Trophoblast cell (in vitro differentiated cells and primary cell): ENCODE data around the gene PLSCR1.

ENCODE experiments used
- DNase-seq, 2 donors: peaks; one replicate each; pipeline ENCODE4 v3.0.0-alpha.2; 2016
- H2AFZ ChIP-seq: 2 replicates; pipeline ENCODE4 v1.6.1; 2013; ENCODE audit warnings: low read length, moderate library complexity, mild to moderate bottlenecking; ENCODE audit not compliant: insufficient read depth, poor library complexity
- H2AK5ac ChIP-seq: 2 replicates; pipeline ENCODE4 v1.6.1; 2013; ENCODE audit warnings: mild to moderate bottlenecking, low read length
- H2BK120ac ChIP-seq: 2 replicates; pipeline ENCODE4 v1.6.1; 2013; ENCODE audit warnings: low read length, mild to moderate bottlenecking, moderate library complexity; ENCODE audit not compliant: insufficient read depth, poor library complexity
- H2BK12ac ChIP-seq: 2 replicates; pipeline ENCODE4 v1.6.1; 2013; ENCODE audit warnings: mild to moderate bottlenecking, low read length, moderate library complexity
- H2BK5ac ChIP-seq: 2 replicates; pipeline ENCODE4 v1.6.1; 2013; ENCODE audit warnings: low read length, low read depth, moderate library complexity, mild to moderate bottlenecking; ENCODE audit not compliant: poor library complexity
- H3K14ac ChIP-seq: 2 replicates; pipeline ENCODE4 v1.6.1; 2013; ENCODE audit warnings: mild to moderate bottlenecking, low read length
- H3K18ac ChIP-seq: 2 replicates; pipeline ENCODE4 v1.6.1; 2013; ENCODE audit warnings: mild to moderate bottlenecking, low read length
- H3K23ac ChIP-seq: 2 replicates; pipeline ENCODE4 v1.6.1; 2013; ENCODE audit warnings: low read length
- H3K27ac ChIP-seq: 2 replicates; pipeline ENCODE4 v1.5.1; 2013; ENCODE audit warnings: low read depth, mild to moderate bottlenecking, inconsistent platforms, low read length, moderate library complexity
- H3K27me3 ChIP-seq: 2 replicates; pipeline ENCODE4 v1.6.1; 2013; ENCODE audit warnings: inconsistent platforms, mild to moderate bottlenecking, low read length, moderate library complexity; ENCODE audit not compliant: insufficient read depth
- H3K36me3 ChIP-seq, 2 experiments: 1 replicate in 1 of 2; 2 replicates in 1 of 2; pipeline ENCODE4 v1.6.1; 2013; ENCODE audit warnings: low read length in 2 of 2, mild to moderate bottlenecking in 2 of 2, moderate library complexity in 1 of 2; ENCODE audit not compliant: insufficient read depth in 2 of 2, control insufficient read depth in 1 of 2
- H3K4ac ChIP-seq: 2 replicates; pipeline ENCODE4 v1.6.1; 2013; ENCODE audit warnings: low read depth, mild to moderate bottlenecking, low read length, moderate library complexity
- H3K4me1 ChIP-seq, 2 experiments: 1 replicate in 1 of 2; 2 replicates in 1 of 2; pipeline ENCODE4 v1.6.1; 2013; ENCODE audit warnings: low read length in 2 of 2, mild to moderate bottlenecking in 2 of 2, moderate library complexity in 1 of 2; ENCODE audit not compliant: insufficient read depth in 2 of 2, control insufficient read depth in 1 of 2
- H3K4me2 ChIP-seq: 2 replicates; pipeline ENCODE4 v1.6.1; 2013; ENCODE audit warnings: inconsistent platforms, mild to moderate bottlenecking, low read length, moderate library complexity
- H3K4me3 ChIP-seq: 2 replicates; pipeline ENCODE4 v1.5.1; 2013; ENCODE audit warnings: mild to moderate bottlenecking, low read depth, low read length, inconsistent platforms
- H3K79me1 ChIP-seq: one replicate; pipeline ENCODE4 v1.6.1; 2013; ENCODE audit warnings: low read length
- H3K79me2 ChIP-seq: 2 replicates; pipeline ENCODE4 v1.6.1; 2013; ENCODE audit warnings: low read length, mild to moderate bottlenecking; ENCODE audit not compliant: control insufficient read depth, insufficient read depth, poor library complexity
- H3K9ac ChIP-seq: 2 replicates; pipeline ENCODE4 v1.6.1; 2013; ENCODE audit warnings: mild to moderate bottlenecking, low read length
- H3K9me3 ChIP-seq: 2 replicates; pipeline ENCODE4 v1.6.1; 2013; ENCODE audit warnings: low read depth, mild to moderate bottlenecking, control low read depth, inconsistent platforms, low read length; ENCODE audit not compliant: insufficient read depth
- H4K12ac ChIP-seq: 2 replicates; pipeline ENCODE4 v1.6.1; 2013; ENCODE audit warnings: low read depth, mild to moderate bottlenecking, low read length, moderate library complexity
- H4K8ac ChIP-seq: 2 replicates; pipeline ENCODE4 v1.6.1; 2013; ENCODE audit warnings: low read depth, mild to moderate bottlenecking, low read length, moderate library complexity
- H4K91ac ChIP-seq: one replicate; pipeline ENCODE4 v1.6.1; 2013; ENCODE audit warnings: low read depth, mild to moderate bottlenecking, low read length, moderate library complexity
- WGBS: extraction: QIAGEN DNeasy Blood & Tissue Kit; methylation state at CpG from one replicate; pipeline ENCODE4 v1.1.7; 2013; ENCODE audit warnings: missing lambda C conversion rate; ENCODE audit not compliant: insufficient read length, insufficient coverage; ENCODE audit errors: extremely low coverage; 5-methylcytosine and 5-hydroxymethylcytosine counted together

Gene PLSCR1

GRCh38 chr3:146470425-146470990 lies 73.9 kb downstream of the PLSCR1 start:
- Histone ChIP-seq H4K12ac (no peak overlapping the region), H3K14ac (no peak overlapping the region), H3K18ac (no peak overlapping the region), H3K9me3 (no peaks in the 10 kb centered on the region), H3K4ac (no peak overlapping the region), H4K91ac (no peak overlapping the region), H4K8ac (no peak overlapping the region), H3K27me3 (no peaks in the 10 kb centered on the region), H3K9ac (no peak overlapping the region), H3K79me2 (no peaks in the 10 kb centered on the region), H2BK5ac (no peak overlapping the region), H2AK5ac (no peak overlapping the region), H2AFZ (no peak overlapping the region), H3K4me1 (no peaks in the 10 kb centered on the region), H3K4me2 (no peak overlapping the region), H2BK120ac (no peak overlapping the region), H3K4me3 (no peak overlapping the region), H3K79me1 (no peaks in the 10 kb centered on the region), H2BK12ac (no peak overlapping the region), H3K36me3 (no peaks in the 10 kb centered on the region), H3K23ac (no peak overlapping the region), H3K27ac (no peak overlapping the region)
- 100% methylated on average over 1 of the region's 9 CpGs for WGBS
- DNase-seq: no peak

- peak; percentile 38 to 53 for DNase-seq
- WGBS: no CpG with 5 or more reads among the region's 51 CpGs
These were observed 75.0 kb downstream of the PLSCR1 start, which contains the start of gene PLSCR2 for GRCh38 chr3:146469150-146470017. Gene PLSCR2 (minus strand): TSS chr3:146469561. CDS start chr3:146459904, 9,657 bp downstream.

DNA sequence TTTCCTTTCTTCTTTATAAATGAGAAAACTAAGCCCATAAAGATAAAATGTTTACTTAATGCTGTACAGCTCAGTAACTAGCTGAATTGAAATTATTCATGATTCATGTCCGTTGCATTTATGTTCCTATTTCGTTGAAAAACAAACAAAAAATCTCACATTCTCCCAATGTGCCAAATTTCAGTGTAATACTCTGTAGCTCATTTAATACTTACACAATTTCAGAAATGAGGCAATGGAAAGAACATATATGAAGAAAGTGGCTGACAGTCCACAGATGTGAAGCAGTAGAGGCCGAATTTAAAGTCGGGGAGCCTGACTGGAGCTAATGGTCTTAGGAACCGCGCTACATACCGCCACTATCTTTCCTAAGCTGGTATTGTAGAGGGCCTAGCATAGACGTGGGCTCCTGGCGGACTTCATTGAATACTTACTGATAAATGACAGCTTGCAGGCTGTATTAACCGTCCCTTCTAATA lies 75.7 kb downstream of the PLSCR1 start:
- DNase-seq: peak in 1 of 2 donors; percentile 16
- Histone ChIP-seq H3K79me2 (no peaks in the 10 kb centered on the region), H2AFZ (no peak overlapping the region), H3K4me1 (no peaks in the 10 kb centered on the region), H2BK5ac (no peak overlapping the region), H3K23ac (no peak overlapping the region), H4K8ac (no peak overlapping the region), H3K79me1 (no peaks in the 10 kb centered on the region), H3K14ac (no peak overlapping the region), H2AK5ac (no peak overlapping the region), H3K18ac (no peak overlapping the region), H2BK12ac (no peak overlapping the region), H3K36me3 (no peaks in the 10 kb centered on the region), H3K4me3 (no peak overlapping the region), H3K9ac (no peak overlapping the region), H3K27me3 (no peaks in the 10 kb centered on the region), H4K91ac (no peak overlapping the region), H4K12ac (no peak overlapping the region), H3K27ac (no peak overlapping the region), H3K4me2 (no peak overlapping the region), H3K4ac (no peak overlapping the region), H3K9me3 (no peaks in the 10 kb centered on the region), H2BK120ac (no peak overlapping the region)
- no CpG with 5 or more reads among the region's 10 CpGs for WGBS

More at GRCh38 chr3:146469150-146470017, 75.0 kb downstream of the PLSCR1 start, which contains the start of gene PLSCR2:
- no peak within 1 kb of the TSS for H3K23ac ChIP-seq
- H3K27me3 ChIP-seq: no peaks in the 10 kb centered on the region
- peak within 1 kb of the TSS; percentile 56 for H3K4me2 ChIP-seq
- no peaks in the 10 kb centered on the region for H3K9me3 ChIP-seq
- H3K79me1 ChIP-seq: no peaks in the 10 kb centered on the region
- no peak within 1 kb of the TSS for H3K14ac ChIP-seq
- no peak within 1 kb of the TSS for H3K4ac ChIP-seq
- H3K4me3 ChIP-seq: peak within 1 kb of the TSS; percentile 65
- H3K79me2 ChIP-seq: no peaks in the 10 kb centered on the region
- peak within 1 kb of the TSS; percentile 6 for H2AFZ ChIP-seq
- H3K18ac ChIP-seq: no peak within 1 kb of the TSS
- H2BK120ac ChIP-seq: no peak within 1 kb of the TSS
- H4K8ac ChIP-seq: no peak within 1 kb of the TSS
- peak within 1 kb of the TSS; percentile 50 for H3K9ac ChIP-seq
- H4K91ac ChIP-seq: no peak within 1 kb of the TSS
- no peak within 1 kb of the TSS for H2AK5ac ChIP-seq
- no peaks in the 10 kb centered on the region for H3K36me3 ChIP-seq
- no peak within 1 kb of the TSS for H3K27ac ChIP-seq
- H2BK12ac ChIP-seq: no peak within 1 kb of the TSS
- H3K4me1 ChIP-seq: no peaks in the 10 kb centered on the region
- no peak within 1 kb of the TSS for H2BK5ac ChIP-seq
- H4K12ac ChIP-seq: no peak within 1 kb of the TSS

GRCh38 chr3:146468234-146468633 lies 76.2 kb downstream of the PLSCR1 start:
- H2AFZ ChIP-seq: no peak overlapping the region
- H2BK12ac ChIP-seq: no peak overlapping the region
- no peak overlapping the region for H3K4ac ChIP-seq
- no CpG with 5 or more reads among the region's 4 CpGs for WGBS
- no peaks in the 10 kb centered on the region for H3K79me2 ChIP-seq
- H3K4me2 ChIP-seq: no peak overlapping the region
- H4K91ac ChIP-seq: no peak overlapping the region
- no peak overlapping the region for H3K9ac ChIP-seq
- H3K27me3 ChIP-seq: no peaks in the 10 kb centered on the region
- no peak for DNase-seq
- H2AK5ac ChIP-seq: no peak overlapping the region
- no peak overlapping the region for H3K14ac ChIP-seq
- H4K8ac ChIP-seq: no peak overlapping the region
- no peak overlapping the region for H4K12ac ChIP-seq
- no peaks in the 10 kb centered on the region for H3K9me3 ChIP-seq
- no peak overlapping the region for H2BK120ac ChIP-seq
- H3K79me1 ChIP-seq: no peaks in the 10 kb centered on the region
- no peaks in the 10 kb centered on the region for H3K4me1 ChIP-seq
- H3K23ac ChIP-seq: no peak overlapping the region
- no peak overlapping the region for H2BK5ac ChIP-seq
- H3K27ac ChIP-seq: no peak overlapping the region
- H3K4me3 ChIP-seq: no peak overlapping the region
- H3K36me3 ChIP-seq: no peaks in the 10 kb centered on the region
- no peak overlapping the region for H3K18ac ChIP-seq
